ENCODE results near the gene SNX8. TPM values are rescaled to one million over a fixed set of nuclear protein-coding genes. Genes with fewer than 3 reads are reported as not detected.

Gene SNX8
- total and polyA plus RNA-seq, 4 donors, result 8.7 to 20.8 (median 14.8) TPM

GRCh38 chr7:2256306-2257045 lies 57.8 kb downstream of the SNX8 start (continued):
- TF ChIP-seq MAX (IDR thresholded peaks at IDR 0.05), result no peak

- H3K9ac ChIP-seq (ENCODE audit: low read depth in 1 of 2, low read length in 2 of 2), result no peak overlapping the region
- H3K4me1 ChIP-seq (ENCODE audit: control insufficient read depth in 4 of 4, insufficient read depth in 4 of 4, low read length in 3 of 4), result no peaks in the 10 kb centered on the region
- H3K9me3 ChIP-seq (ENCODE audit: control insufficient read depth in 4 of 4, low read length in 3 of 4), result no peaks in the 10 kb centered on the region
- TF ChIP-seq HNF4G (IDR thresholded peaks at IDR 0.05), result no peak
- TF ChIP-seq TAF1 (conservative IDR thresholded peaks at IDR 0.05), result no peak
- TF ChIP-seq SP1 (IDR thresholded peaks at IDR 0.05), result no peak
- no peak for TF ChIP-seq FOXA2 (IDR thresholded peaks at IDR 0.05)
- no peak for TF ChIP-seq NR2F2 (IDR thresholded peaks at IDR 0.05)
- no peak for TF ChIP-seq ZBTB33 (IDR thresholded peaks at IDR 0.05)
- TF ChIP-seq RXRA (IDR thresholded peaks at IDR 0.05), result no peak
- no peak for TF ChIP-seq YY1 (IDR thresholded peaks at IDR 0.05)
- no peak for TF ChIP-seq HNF4A (conservative IDR thresholded peaks at IDR 0.05)
- no peak for TF ChIP-seq FOXA1 (IDR thresholded peaks at IDR 0.05)
- no peak for TF ChIP-seq MAX (IDR thresholded peaks at IDR 0.05)
- no peak for TF ChIP-seq ATF3 (IDR thresholded peaks at IDR 0.05)
- no peak for TF ChIP-seq JUND (IDR thresholded peaks at IDR 0.05)
- TF ChIP-seq GABPA (IDR thresholded peaks at IDR 0.05 in 1 of 2, conservative IDR thresholded peaks at IDR 0.05 in 1 of 2), result no peak
- H3K36me3 ChIP-seq (ENCODE audit: control insufficient read depth in 4 of 4, insufficient read depth in 3 of 4, low read depth in 1 of 4, low read length in 3 of 4), result peaks cover 0 to 15% (median 3%) of the 10 kb centered on the region in 4 donors
- H3K4me3 ChIP-seq (ENCODE audit: low read depth in 1 of 3, low read length in 3 of 3), result no peak overlapping the region
- 92% methylated on average over 33 of the region's 33 CpGs for WGBS
- DNase-seq (ENCODE audit: low spot score), result no peak
- H3K27ac ChIP-seq (ENCODE audit: low read depth in 1 of 2, low read length in 2 of 2), result no peak overlapping the region
- H3K27me3 ChIP-seq (ENCODE audit: control insufficient read depth in 4 of 4, insufficient read depth in 4 of 4, low read length in 3 of 4), result no peaks in the 10 kb centered on the region
Observed at GRCh38 chr7:2255145-2256139, 58.8 kb downstream of the SNX8 start.

- TF ChIP-seq EGR1 (IDR thresholded peaks at IDR 0.05; ENCODE audit: low read depth in 2 of 2) (no peak), TAF1 (conservative IDR thresholded peaks at IDR 0.05) (no peak), HNF4G (IDR thresholded peaks at IDR 0.05) (no peak), GABPA (IDR thresholded peaks at IDR 0.05 in 1 of 2, conservative IDR thresholded peaks at IDR 0.05 in 1 of 2) (no peak)
- no peak for DNase-seq (ENCODE audit: low spot score)
- WGBS, result 95% methylated on average over 31 of the region's 31 CpGs
- Histone ChIP-seq H3K27ac (ENCODE audit: low read depth in 1 of 2, low read length in 2 of 2) (no peak overlapping the region), H3K27me3 (ENCODE audit: control insufficient read depth in 4 of 4, insufficient read depth in 4 of 4, low read length in 3 of 4) (no peaks in the 10 kb centered on the region), H3K9ac (ENCODE audit: low read depth in 1 of 2, low read length in 2 of 2) (no peak overlapping the region), H3K4me3 (ENCODE audit: low read depth in 1 of 3, low read length in 3 of 3) (no peak overlapping the region), H3K36me3 (ENCODE audit: control insufficient read depth in 4 of 4, insufficient read depth in 3 of 4, low read depth in 1 of 4, low read length in 3 of 4) (peaks cover 0 to 15% (median 2%) of the 10 kb centered on the region in 4 donors), H3K4me1 (ENCODE audit: control insufficient read depth in 4 of 4, insufficient read depth in 4 of 4, low read length in 3 of 4) (no peaks in the 10 kb centered on the region), H3K9me3 (ENCODE audit: control insufficient read depth in 4 of 4, low read length in 3 of 4) (no peaks in the 10 kb centered on the region)
Observed at GRCh38 chr7:2254429-2255144, 59.7 kb downstream of the SNX8 start.

Measured in liver (tissue), 9 donors.